A673 (cell line): ENCODE measurements around the gene SLC36A1. TPM values are rescaled to one million over a fixed set of nuclear protein-coding genes. Genes with fewer than 3 reads are reported as not detected.

ENCODE experiments used
- BruUV-seq: library from RNA; stranded (reverse); fragments of 400-500 nt; replicated peaks from 2 replicates; lab custom pipeline; 2021; lab: Mats Ljungman, UMichigan
- CTCF ChIA-PET: fragments of 300-600 bp; sonication (Branson Sonifier 250); formaldehyde crosslinking; loops from one replicate; lab custom pipeline; 2022; ENCODE audit warnings: antibody characterized with exemption; lab: Charles Lee
- POLR2A ChIA-PET: fragments of 300-600 bp; sonication (Branson Sonifier 250); formaldehyde crosslinking; loops from one replicate; lab custom pipeline; 2022; ENCODE audit warnings: antibody characterized with exemption; ENCODE audit not compliant: low non-redundant PET; lab: Charles Lee
- DNase-seq: peaks from one replicate; pipeline ENCODE4 v3.0.0-alpha.2; 2015; ENCODE audit warnings: low spot score
- H3K27ac ChIP-seq: fragments of 200-600 bp; sonication (generic); 2 replicates; pipeline ENCODE4 v1.5.1; 2016; ENCODE audit warnings: mixed run types, low read depth, mild to moderate bottlenecking, mixed read lengths, antibody characterized with exemption, low read length; ENCODE audit not compliant: poor library complexity, severe bottlenecking
- H3K27me3 ChIP-seq: fragments of 200-600 bp; sonication (generic); replicated peaks from 2 replicates; pipeline ENCODE4 v1.6.1; 2017; ENCODE audit warnings: mixed run types, low read depth, mild to moderate bottlenecking, mixed read lengths, antibody characterized with exemption, low read length; ENCODE audit not compliant: insufficient read depth, poor library complexity
- H3K36me3 ChIP-seq: fragments of 200-600 bp; sonication (generic); 2 replicates; pipeline ENCODE4 v1.6.1; 2016; ENCODE audit warnings: mixed run types, mild to moderate bottlenecking, mixed read lengths, antibody characterized with exemption, low read length; ENCODE audit not compliant: insufficient read depth, poor library complexity, severe bottlenecking
- H3K4me1 ChIP-seq: fragments of 200-600 bp; sonication (generic); 2 replicates; pipeline ENCODE4 v1.6.1; 2017; ENCODE audit warnings: mixed run types, mild to moderate bottlenecking, mixed read lengths, antibody characterized with exemption, low read length; ENCODE audit not compliant: insufficient read depth, poor library complexity, severe bottlenecking
- H3K4me3 ChIP-seq: fragments of 200-600 bp; sonication (generic); 2 replicates; pipeline ENCODE4 v1.5.1; 2016; ENCODE audit warnings: low read depth, mixed run types, mild to moderate bottlenecking, mixed read lengths, low read length; ENCODE audit not compliant: poor library complexity, severe bottlenecking
- H3K9me3 ChIP-seq: fragments of 200-600 bp; sonication (generic); 2 replicates; pipeline ENCODE4 v1.6.1; 2016; ENCODE audit warnings: mixed run types, low read depth, mild to moderate bottlenecking, mixed read lengths, antibody characterized with exemption, low read length; ENCODE audit not compliant: poor library complexity, severe bottlenecking
- CTCF ChIP-seq: fragments of 300-800, 200-600 bp; sonication (generic); conservative IDR thresholded peaks from 2 replicates; pipeline ENCODE4 v1.5.1; 2017; ENCODE audit warnings: low read depth, mild to moderate bottlenecking, antibody characterized with exemption, low read length, moderate library complexity, mixed read lengths
- EZH2 ChIP-seq: fragments of 200-600 bp; sonication (generic); IDR thresholded peaks from 2 replicates; pipeline ENCODE4 v1.6.1; 2017; ENCODE audit warnings: borderline replicate concordance, low read depth, mild to moderate bottlenecking, mixed read lengths, antibody characterized with exemption, low read length; ENCODE audit not compliant: poor library complexity, severe bottlenecking
- intact Hi-C: fragments of 100-400 bp; cut with micrococcal nuclease; formaldehyde crosslinking; loops from one replicate; pipeline ENCODE4 v1.10.0; 2022; ENCODE audit not compliant: unreplicated experiment
- total RNA-seq: library from RNA; stranded (reverse); gene quantifications from 2 replicates; pipeline ENCODE4 v1.2.3, GENCODE V29; 2021

SLC36A1 gene
- total RNA-seq, 1 experiment from 2014 or later, result 12.5 TPM

- no peaks in the 10 kb centered on the region for H3K4me1 ChIP-seq
- DNase-seq, result no peak
- TF ChIP-seq EZH2 (no peak), CTCF (no peak)
- CTCF ChIA-PET, result no interaction called here
- H3K36me3 ChIP-seq, result no peaks in the 10 kb centered on the region
- no peaks in the 10 kb centered on the region for H3K27me3 ChIP-seq
- POLR2A ChIA-PET, result no interaction called here
- H3K27ac ChIP-seq, result no peak overlapping the region
- no peaks in the 10 kb centered on the region for H3K9me3 ChIP-seq
- no TSS peak for BruUV-seq
- intact Hi-C loops, result no loop called here
- H3K4me3 ChIP-seq, result no peak overlapping the region
Measured at GRCh38 chr5:151459680-151460324, 12.4 kb downstream of the SLC36A1 start.

GRCh38 chr5:151461312-151461711 is 13.9 kb downstream of the SLC36A1 start:
- intact Hi-C loops, result no loop called here
- Histone ChIP-seq H3K4me3 (no peak overlapping the region), H3K9me3 (no peaks in the 10 kb centered on the region), H3K27me3 (no peaks in the 10 kb centered on the region), H3K27ac (no peak overlapping the region), H3K36me3 (no peaks in the 10 kb centered on the region), H3K4me1 (no peaks in the 10 kb centered on the region)
- POLR2A ChIA-PET, result no interaction called here
- no peak for DNase-seq
- BruUV-seq, result no TSS peak
- CTCF ChIA-PET, result no interaction called here
- TF ChIP-seq EZH2 (no peak), CTCF (no peak)

GRCh38 chr5:151463137-151464029 is 16.0 kb downstream of the SLC36A1 start:
- no peaks in the 10 kb centered on the region for H3K36me3 ChIP-seq
- POLR2A ChIA-PET, result no interaction called here
- CTCF ChIA-PET, result interaction anchor here (0.5 to 0.9 kb wide), 2 partner anchors 11 to 15 kb away, joined by 3 read pairs; no protein-coding TSS in a partner anchor
- intact Hi-C loops, result loop anchor here (1.0 kb wide), 1 partner anchor 16 kb away; the partner anchor contains the start of gene SLC36A1
- H3K27me3 ChIP-seq, result no peaks in the 10 kb centered on the region
- no peak for TF ChIP-seq EZH2
- peak; percentile 63 for TF ChIP-seq CTCF
- no peak for DNase-seq
- H3K27ac ChIP-seq, result no peak overlapping the region
- no peaks in the 10 kb centered on the region for H3K9me3 ChIP-seq
- no peak overlapping the region for H3K4me3 ChIP-seq
- H3K4me1 ChIP-seq, result no peaks in the 10 kb centered on the region
- BruUV-seq, result no TSS peak
